Tibial nerve (tissue), 4 donors: ENCODE data around the gene TAF11L10. TPM values are rescaled to one million over a fixed set of nuclear protein-coding genes. Genes with fewer than 3 reads are reported as not detected.
"Not testable (repeated sequence)": the region's sequence is repeated elsewhere in the genome, so short reads cannot be mapped to it uniquely, and the experiment has no call there.

Source experiments
- DNase-seq, 2 donors: peaks; one replicate each; pipeline ENCODE4 v3.0.0-alpha.2; 2019; ENCODE audit warnings: low spot score in 2 of 2
- H3K27ac ChIP-seq, 4 donors: fragments of 200-600 bp; sonication (generic) in 3 of 4; one replicate each; pipeline ENCODE4 v1.5.1; 2017 to 2019; ENCODE audit warnings: mild to moderate bottlenecking in 1 of 4
- H3K27me3 ChIP-seq, 2 donors: fragments of 200-600 bp; sonication (generic) in 1 of 2; one replicate each; pipeline versions ENCODE4 v1.5.1 to v1.6.0; 2017 to 2019
- H3K36me3 ChIP-seq, 3 donors: fragments of 200-600 bp; sonication (generic); one replicate each; pipeline ENCODE4 v1.5.1; 2018 to 2019
- H3K4me1 ChIP-seq, 4 donors: fragments of 200-600 bp; sonication (generic) in 3 of 4; one replicate each; pipeline ENCODE4 v1.5.1; 2017 to 2019
- H3K4me3 ChIP-seq, 4 donors: fragments of 200-600 bp; sonication (generic) in 3 of 4; one replicate each; pipeline ENCODE4 v1.5.1; 2017 to 2019; ENCODE audit warnings: mild to moderate bottlenecking in 1 of 4, moderate library complexity in 1 of 4
- H3K9me3 ChIP-seq, 4 donors: fragments of 200-600 bp; sonication (generic) in 3 of 4; one replicate each; pipeline ENCODE4 v1.5.1; 2017 to 2019
- EP300 ChIP-seq, 2 donors: sonication (generic); formaldehyde crosslinking; IDR thresholded peaks; one replicate each; pipeline ENCODE4 v1.6.1; 2017; ENCODE audit warnings: antibody characterized with exemption in 2 of 2, mild to moderate bottlenecking in 1 of 2
- POLR2A ChIP-seq, 2 donors: fragments of 450-650 bp; IDR thresholded peaks; one replicate each; pipeline ENCODE4 v1.6.1; 2017; ENCODE audit warnings: antibody characterized with exemption in 2 of 2, mild to moderate bottlenecking in 2 of 2, moderate library complexity in 2 of 2
- WGBS, 2 donors: methylation state at CpG; one replicate each; pipeline ENCODE4 v1.1.5; 2018; 5-methylcytosine and 5-hydroxymethylcytosine counted together
- total RNA-seq, 4 donors: library from RNA; depleted of rRNA; stranded (reverse); fragments of >200 nt; gene quantifications; one replicate each; pipeline ENCODE4 v1.1.0, GENCODE V29; 2016
- TF ChIP-seq, protein P1 (sequence below), 5 experiments: fragments of 200-600 bp in 3 of 5; fragments of 450-650 bp in 2 of 5; sonication (generic) in 3 of 5; IDR thresholded peaks; one replicate each; pipeline ENCODE4 v1.5.1; 2016 to 2019; ENCODE audit warnings: antibody characterized with exemption in 5 of 5, mild to moderate bottlenecking in 3 of 5, moderate library complexity in 2 of 5

The TAF11L10 gene
- total RNA-seq = not detected

DNA sequence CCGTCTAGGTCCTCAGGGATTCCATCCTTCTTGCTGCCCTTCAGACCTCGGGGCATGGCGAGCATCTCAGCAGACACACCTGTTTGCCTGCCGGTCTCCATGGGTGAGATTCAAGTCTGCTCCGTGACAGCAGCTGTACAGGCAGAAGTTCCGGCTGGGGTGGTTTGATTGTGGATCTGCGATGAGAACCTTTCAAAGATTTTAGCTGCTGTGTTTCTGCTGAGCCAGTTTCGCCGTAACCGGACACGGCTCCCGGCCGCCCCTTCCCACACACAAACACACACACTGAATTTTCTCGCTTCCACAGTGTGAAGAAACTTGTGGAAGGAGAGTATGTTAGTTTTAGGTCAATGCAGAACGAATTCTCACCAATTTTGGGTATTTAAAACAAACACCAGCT, at the start of gene TAF11L10:
Gene TAF11L10, minus strand, starts transcription at position 101 of the 400 bp plus-strand sequence.
- not testable (repeated sequence) for H3K36me3 ChIP-seq, H3K4me1 ChIP-seq, H3K4me3 ChIP-seq, H3K27me3 ChIP-seq, DNase-seq, H3K27ac ChIP-seq, H3K9me3 ChIP-seq
- WGBS, 2 donors = no CpG with 5 or more reads among the region's 15 CpGs

- 93 to 97% methylated on average over 5 of the region's 5 CpGs for WGBS, 2 donors
- no peaks in the 10 kb centered on the region for H3K27me3 ChIP-seq
- no peaks in the 10 kb centered on the region for H3K4me1 ChIP-seq
- TF ChIP-seq, protein P1, sequence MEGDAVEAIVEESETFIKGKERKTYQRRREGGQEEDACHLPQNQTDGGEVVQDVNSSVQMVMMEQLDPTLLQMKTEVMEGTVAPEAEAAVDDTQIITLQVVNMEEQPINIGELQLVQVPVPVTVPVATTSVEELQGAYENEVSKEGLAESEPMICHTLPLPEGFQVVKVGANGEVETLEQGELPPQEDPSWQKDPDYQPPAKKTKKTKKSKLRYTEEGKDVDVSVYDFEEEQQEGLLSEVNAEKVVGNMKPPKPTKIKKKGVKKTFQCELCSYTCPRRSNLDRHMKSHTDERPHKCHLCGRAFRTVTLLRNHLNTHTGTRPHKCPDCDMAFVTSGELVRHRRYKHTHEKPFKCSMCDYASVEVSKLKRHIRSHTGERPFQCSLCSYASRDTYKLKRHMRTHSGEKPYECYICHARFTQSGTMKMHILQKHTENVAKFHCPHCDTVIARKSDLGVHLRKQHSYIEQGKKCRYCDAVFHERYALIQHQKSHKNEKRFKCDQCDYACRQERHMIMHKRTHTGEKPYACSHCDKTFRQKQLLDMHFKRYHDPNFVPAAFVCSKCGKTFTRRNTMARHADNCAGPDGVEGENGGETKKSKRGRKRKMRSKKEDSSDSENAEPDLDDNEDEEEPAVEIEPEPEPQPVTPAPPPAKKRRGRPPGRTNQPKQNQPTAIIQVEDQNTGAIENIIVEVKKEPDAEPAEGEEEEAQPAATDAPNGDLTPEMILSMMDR (IDR thresholded peaks at IDR 0.05) = no peak
- TF ChIP-seq POLR2A (IDR thresholded peaks at IDR 0.05) = no peak
- H3K9me3 ChIP-seq = no peaks in the 10 kb centered on the region
- no peak within 1 kb of the TSS for H3K4me3 ChIP-seq
- H3K36me3 ChIP-seq = no peaks in the 10 kb centered on the region
- H3K27ac ChIP-seq = no peak within 1 kb of the TSS
- no peak for DNase-seq
Observed at GRCh38 chr5:17634160-17634559, 36.5 kb upstream of the TAF11L10 start, which contains the start of gene TAF11L14. Gene TAF11L14, plus strand, starts transcription at chr5:17634460.

- not testable (repeated sequence) for H3K27me3 ChIP-seq, H3K27ac ChIP-seq, H3K4me1 ChIP-seq, H3K9me3 ChIP-seq, DNase-seq, H3K4me3 ChIP-seq, H3K36me3 ChIP-seq
- WGBS, 2 donors = 88% methylated on average over 8 of the region's 12 CpGs
Observed at GRCh38 chr5:17631788-17632187, 34.2 kb upstream of the TAF11L10 start, which contains the start of gene TAF11L13. Gene TAF11L13, plus strand, starts transcription at chr5:17632088.

DNA sequence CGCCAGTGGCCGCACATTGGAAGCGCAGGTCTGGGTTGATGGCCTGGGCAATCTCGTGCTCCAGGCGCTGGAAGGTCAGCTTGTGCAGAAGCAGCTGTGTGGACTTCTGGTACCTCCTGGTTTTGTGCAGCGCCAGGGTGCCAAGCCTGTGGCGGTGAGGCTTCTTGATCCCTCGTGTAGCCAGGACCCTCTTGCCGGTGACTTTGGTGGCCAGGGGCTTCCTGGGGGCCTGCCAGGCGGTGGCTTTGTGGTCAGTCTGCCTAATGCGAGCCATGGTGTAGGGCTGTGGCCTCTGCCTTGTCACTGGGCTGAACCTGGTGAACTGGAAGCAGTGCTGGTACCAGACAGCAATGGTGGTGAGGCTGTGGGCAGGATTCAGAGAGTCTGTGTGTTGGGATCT, 28.1 kb upstream of the TAF11L10 start:
- Histone ChIP-seq H3K4me3 (no peak overlapping the region), H3K36me3 (no peaks in the 10 kb centered on the region), H3K9me3 (no peaks in the 10 kb centered on the region), H3K27me3 (no peaks in the 10 kb centered on the region), H3K4me1 (no peaks in the 10 kb centered on the region), H3K27ac (no peak overlapping the region)
- DNase-seq = no peak
- WGBS, 2 donors = 87 to 98% methylated on average over 7 to 11 of the region's 11 CpGs
- TF ChIP-seq EP300 (IDR thresholded peaks at IDR 0.05) (no peak), POLR2A (IDR thresholded peaks at IDR 0.05) (no peak)
- TF ChIP-seq, protein P1 (IDR thresholded peaks at IDR 0.05) = no peak

DNA sequence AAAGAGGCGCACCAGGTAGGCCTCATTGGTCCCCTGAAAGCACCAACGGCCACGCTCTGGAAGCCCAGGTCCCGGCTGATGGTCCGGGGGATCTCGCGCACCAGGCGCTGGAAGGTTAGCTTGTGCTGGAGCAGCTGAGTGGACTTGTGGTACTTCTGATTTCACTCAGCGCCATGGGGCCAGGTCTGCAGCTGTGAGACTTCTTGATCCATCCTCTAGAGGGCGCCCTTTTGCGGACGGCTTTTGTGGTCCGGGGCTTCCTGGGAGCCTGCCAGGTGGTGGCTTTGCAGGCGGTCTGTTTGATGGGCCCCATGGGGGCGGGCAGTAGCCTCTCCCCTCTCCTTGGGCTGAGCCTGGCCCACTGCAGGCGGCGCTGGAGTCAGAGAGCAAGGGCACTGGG, 23.0 kb upstream of the TAF11L10 start:
- Histone ChIP-seq H3K4me1 (no peaks in the 10 kb centered on the region), H3K27me3 (no peaks in the 10 kb centered on the region), H3K27ac (no peak overlapping the region), H3K4me3 (no peak overlapping the region), H3K9me3 (no peaks in the 10 kb centered on the region), H3K36me3 (no peaks in the 10 kb centered on the region)
- no peak for DNase-seq
- 85 to 88% methylated on average over 10 to 17 of the region's 17 CpGs for WGBS, 2 donors
- TF ChIP-seq EP300 (IDR thresholded peaks at IDR 0.05) (no peak), POLR2A (IDR thresholded peaks at IDR 0.05) (no peak)

DNA sequence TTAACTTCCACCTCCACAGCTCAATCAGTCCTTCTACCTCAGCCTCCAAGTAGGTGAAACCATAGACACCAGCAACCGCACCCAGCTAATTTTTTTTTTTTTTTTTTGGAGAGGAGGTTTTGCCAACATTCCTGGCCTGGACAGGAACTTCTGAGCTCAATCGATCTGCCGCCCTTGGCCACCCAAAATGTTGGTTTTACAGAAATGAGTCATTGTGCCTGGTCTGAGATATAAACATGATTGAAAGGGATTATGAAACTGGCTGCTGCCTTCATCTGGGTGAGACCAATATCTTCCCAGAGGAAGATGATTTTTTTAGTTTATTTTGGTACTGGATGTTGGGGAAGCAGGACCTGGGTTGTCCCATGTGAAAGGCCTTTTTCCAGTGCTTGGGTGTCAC, 21.7 kb upstream of the TAF11L10 start:
- H3K36me3 ChIP-seq = no peaks in the 10 kb centered on the region
- 78 to 86% methylated on average over 3 of the region's 3 CpGs for WGBS, 2 donors
- H3K4me1 ChIP-seq = no peaks in the 10 kb centered on the region
- DNase-seq = no peak
- H3K9me3 ChIP-seq = no peaks in the 10 kb centered on the region
- H3K4me3 ChIP-seq = no peak overlapping the region
- no peaks in the 10 kb centered on the region for H3K27me3 ChIP-seq
- no peak overlapping the region for H3K27ac ChIP-seq
- TF ChIP-seq EP300 (IDR thresholded peaks at IDR 0.05) (no peak), POLR2A (IDR thresholded peaks at IDR 0.05) (no peak)
- TF ChIP-seq, protein P1 (IDR thresholded peaks at IDR 0.05) = no peak
